GM21717 (cell line): ENCODE data around the gene PAQR8.
A peak's percentile ranks its signal among the peaks of the same experiment; 100 is the strongest.

Source experiments
- ATAC-seq: cut with Tn5 transposase; IDR thresholded peaks from one replicate; pipeline ENCODE4 v1.9.1; 2021; ENCODE audit warnings: mild to moderate bottlenecking, moderate library complexity; ENCODE audit not compliant: unreplicated experiment

The PAQR8 gene

GRCh38 chr6:52346503-52346902 lies 15.4 kb upstream of the PAQR8 start:
- ATAC-seq, result no peak

GRCh38 chr6:52347818-52348217 lies 14.1 kb upstream of the PAQR8 start:
- no peak for ATAC-seq

GRCh38 chr6:52351879-52352238 lies 10.1 kb upstream of the PAQR8 start:
- ATAC-seq, result no peak

- ATAC-seq, result peak; percentile 94
Measured at GRCh38 chr6:52352239-52353018, 9.5 kb upstream of the PAQR8 start.

GRCh38 chr6:52356017-52356416 lies 5.9 kb upstream of the PAQR8 start:
- ATAC-seq, result no peak

- no peak for ATAC-seq
Measured at GRCh38 chr6:52359403-52359802, 2.5 kb upstream of the PAQR8 start.

- ATAC-seq, result no peak
Measured at GRCh38 chr6:52360028-52360427, 1.9 kb upstream of the PAQR8 start.

GRCh38 chr6:52360601-52361413 lies 1.1 kb upstream of the PAQR8 start:
- ATAC-seq, result no peak

GRCh38 chr6:52361414-52361944 lies 472 bp upstream of the PAQR8 start:
- ATAC-seq, result peak; percentile 18

GRCh38 chr6:52362443-52363227 lies 684 bp downstream of the PAQR8 start:
- ATAC-seq, result peak; percentile 47

GRCh38 chr6:52363228-52363867 lies 1.4 kb downstream of the PAQR8 start:
- ATAC-seq, result no peak

GRCh38 chr6:52364480-52365166 lies 2.7 kb downstream of the PAQR8 start:
- ATAC-seq, result no peak

GRCh38 chr6:52365317-52365716 lies 3.4 kb downstream of the PAQR8 start:
- no peak for ATAC-seq

GRCh38 chr6:52365866-52366540 lies 4.1 kb downstream of the PAQR8 start:
- no peak for ATAC-seq

- ATAC-seq, result no peak
Measured at GRCh38 chr6:52368002-52368401, 6.1 kb downstream of the PAQR8 start.

- no peak for ATAC-seq
Measured at GRCh38 chr6:52369234-52369633, 7.3 kb downstream of the PAQR8 start.

- no peak for ATAC-seq
Measured at GRCh38 chr6:52371656-52372191, 9.8 kb downstream of the PAQR8 start.

GRCh38 chr6:52373151-52373690 lies 11.3 kb downstream of the PAQR8 start:
- ATAC-seq, result no peak

- ATAC-seq, result no peak
Measured at GRCh38 chr6:52374247-52374646, 12.3 kb downstream of the PAQR8 start.
